Left cardiac atrium (tissue), 4 donors: Measurements from ENCODE around the gene SEC61G. TPM values are rescaled to one million over a fixed set of nuclear protein-coding genes. Genes with fewer than 3 reads are reported as not detected.
A peak's percentile ranks its signal among the peaks of the same experiment; 100 is the strongest.

Experiments
- ATAC-seq, 2 donors: fragments of 200-7000 bp; cut with Tn5 transposase; one replicate each; pipeline ENCODE4 v1.9.1; 2020; ENCODE audit warnings: mild to moderate bottlenecking in 2 of 2, moderate library complexity in 2 of 2
- DNase-seq: peaks from one replicate; pipeline ENCODE4 v3.0.0-alpha.2; 2020
- intact Hi-C, 2 donors: fragments of 100-400 bp; cut with DNase I; formaldehyde crosslinking; loops; one replicate each; pipeline versions ENCODE4 v1.14.1 to v1.15.1; 2022 to 2023
- total RNA-seq, 2 donors: library from RNA; stranded (reverse); fragmentation: NEBNext Ultra II Directional; extraction: Animal tissue kit (Norgen Biotek cat#: 25700); gene quantifications; one replicate each; pipeline ENCODE4 v1.2.1, GENCODE V29; 2021
- donor health status: DM: no; HTN: yes; CAD: no.
- donor health status: DM: no; HTN: yes; CAD: no; lungs with severe emphysema.
- donor health status: DM: yes; HTN: yes; CAD: no.
- donor health status: Dilated cardiomyopathy.

The SEC61G gene
- total RNA-seq, 2 donors from 2014 or later, result 105 to 142 TPM

GRCh38 chr7:54773472-54774399, 14.7 kb upstream of the SEC61G start:
- ATAC-seq (peak; percentile 95 to 98), DNase-seq (peak; percentile 83)

GRCh38 chr7:54769203-54769602, 10.2 kb upstream of the SEC61G start:
- ATAC-seq (no peak), DNase-seq (no peak)
- intact Hi-C loops, result no loop called here

More at GRCh38 chr7:54773472-54774399, 14.7 kb upstream of the SEC61G start:
- intact Hi-C loops, result loop anchor here in 1 of 2 donors (1.0 to 10.0 kb wide), 2 partner anchors 482 to 641 kb away; no protein-coding TSS in a partner anchor

- no peak for ATAC-seq
- DNase-seq, result no peak
- intact Hi-C loops, result no loop called here
Observed at GRCh38 chr7:54764861-54765260, 5.8 kb upstream of the SEC61G start.

GRCh38 chr7:54757711-54758110, 1.3 kb downstream of the SEC61G start:
- no peak for DNase-seq
- intact Hi-C loops, result no loop called here
- no peak for ATAC-seq

- intact Hi-C loops, result no loop called here
- ATAC-seq (no peak), DNase-seq (no peak)
Observed at GRCh38 chr7:54749200-54749599, 9.8 kb downstream of the SEC61G start.

GRCh38 chr7:54747234-54747633, 11.8 kb downstream of the SEC61G start:
- DNase-seq (no peak), ATAC-seq (no peak)
- intact Hi-C loops, result no loop called here

- no peak for DNase-seq
- no peak for ATAC-seq
- intact Hi-C loops, result no loop called here
Observed at GRCh38 chr7:54743580-54743979, 15.4 kb downstream of the SEC61G start.

- ATAC-seq (no peak), DNase-seq (no peak)
- intact Hi-C loops, result no loop called here
Observed at GRCh38 chr7:54738737-54739136, 20.3 kb downstream of the SEC61G start.

GRCh38 chr7:54729107-54729506, 29.9 kb downstream of the SEC61G start:
- ATAC-seq, result no peak
- intact Hi-C loops, result no loop called here
- DNase-seq, result no peak

- ATAC-seq (no peak), DNase-seq (no peak)
- intact Hi-C loops, result no loop called here
Observed at GRCh38 chr7:54728411-54728810, 30.6 kb downstream of the SEC61G start.

GRCh38 chr7:54725255-54725654, 33.8 kb downstream of the SEC61G start:
- intact Hi-C loops, result no loop called here
- ATAC-seq (no peak), DNase-seq (no peak)

- intact Hi-C loops, result no loop called here
- ATAC-seq, result no peak
- no peak for DNase-seq
Observed at GRCh38 chr7:54722502-54722901, 36.5 kb downstream of the SEC61G start.

- intact Hi-C loops, result no loop called here
- no peak for ATAC-seq
Observed at GRCh38 chr7:54722026-54722425, 37.0 kb downstream of the SEC61G start.

GRCh38 chr7:54719974-54720373, 39.0 kb downstream of the SEC61G start:
- intact Hi-C loops, result no loop called here

More at GRCh38 chr7:54722026-54722425, 37.0 kb downstream of the SEC61G start:
- no peak for DNase-seq

GRCh38 chr7:54719425-54719824, 39.6 kb downstream of the SEC61G start:
- DNase-seq (no peak), ATAC-seq (no peak)
- intact Hi-C loops, result no loop called here

More at GRCh38 chr7:54719974-54720373, 39.0 kb downstream of the SEC61G start:
- no peak for DNase-seq
- no peak for ATAC-seq

GRCh38 chr7:54712820-54713219, 46.2 kb downstream of the SEC61G start:
- DNase-seq (no peak), ATAC-seq (no peak)
- intact Hi-C loops, result no loop called here

- intact Hi-C loops, result no loop called here
- no peak for DNase-seq
- ATAC-seq, result no peak
Observed at GRCh38 chr7:54711900-54712595, 47.0 kb downstream of the SEC61G start.

- ATAC-seq, result no peak
- intact Hi-C loops, result no loop called here
Observed at GRCh38 chr7:54709283-54709682, 49.7 kb downstream of the SEC61G start.

GRCh38 chr7:54705436-54705835, 53.6 kb downstream of the SEC61G start:
- no peak for DNase-seq
- ATAC-seq, result peak in 1 of 2 donors; percentile 57
- intact Hi-C loops, result no loop called here

More at GRCh38 chr7:54709283-54709682, 49.7 kb downstream of the SEC61G start:
- no peak for DNase-seq

GRCh38 chr7:54704851-54705250, 54.2 kb downstream of the SEC61G start:
- ATAC-seq (no peak), DNase-seq (no peak)
- intact Hi-C loops, result no loop called here
